EL (cell line): ENCODE measurements around the gene ESRP2.

Experiments used
- DNase-seq: peaks from one replicate; pipeline ENCODE4 v3.0.0-alpha.2; 2016

The ESRP2 gene

DNA sequence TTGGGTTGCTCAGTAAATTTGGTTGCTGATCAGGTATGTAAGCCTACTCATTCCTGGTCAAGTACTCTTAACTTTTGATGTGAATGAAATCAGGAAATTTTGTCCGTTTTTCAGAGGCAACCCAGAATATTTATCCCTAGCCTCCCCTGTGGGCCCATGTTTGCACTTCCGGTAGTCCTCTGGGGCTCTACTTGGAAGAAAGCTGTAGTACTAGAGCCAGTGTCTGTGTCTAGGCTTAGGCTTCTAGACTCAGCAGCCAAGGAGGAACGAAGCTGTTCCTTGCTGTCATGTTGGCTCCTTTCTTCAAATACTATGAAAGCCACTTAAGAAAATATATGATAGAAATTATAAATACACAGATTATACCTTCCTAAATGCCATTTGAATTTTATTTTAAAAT is 21.2 kb downstream of the ESRP2 start:
- DNase-seq: no peak

DNA sequence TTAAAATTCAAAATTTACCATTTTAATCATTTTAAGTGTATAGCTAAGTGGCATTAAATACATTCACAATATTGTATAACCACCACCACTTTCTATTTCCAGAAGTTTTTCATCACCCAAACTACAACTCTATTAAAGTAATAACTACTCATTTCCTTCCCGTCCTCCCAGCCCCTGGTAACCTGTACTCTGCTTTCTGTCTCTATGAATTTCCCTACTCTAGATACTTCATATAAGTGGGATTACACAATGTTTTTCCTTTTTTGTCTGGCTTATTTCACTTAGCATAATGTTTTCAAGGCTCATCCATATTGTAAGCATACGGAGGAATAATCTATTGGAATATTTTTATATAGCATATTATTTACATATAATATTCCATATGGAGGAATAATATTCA is 29.7 kb downstream of the ESRP2 start:
- no peak for DNase-seq

DNA sequence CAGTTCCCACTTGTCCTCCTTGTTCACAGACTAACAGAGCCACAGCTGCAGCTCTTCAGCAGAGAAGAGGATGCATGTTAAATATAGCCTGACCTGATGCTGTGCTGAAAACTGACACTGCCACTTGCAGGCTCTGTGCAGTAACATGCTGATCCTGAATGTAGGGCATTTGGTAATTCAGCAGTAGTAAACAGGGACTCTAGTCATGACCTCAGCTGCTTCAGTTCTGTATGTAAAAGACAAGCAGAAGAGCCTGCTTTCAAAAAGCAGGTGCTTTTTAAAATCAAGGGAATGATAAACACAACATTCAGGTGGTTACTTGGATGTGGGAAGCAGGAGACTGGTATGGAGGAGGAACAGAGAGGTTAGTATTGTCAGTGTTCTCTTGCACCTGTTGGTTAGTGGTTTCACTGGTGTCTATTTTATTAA is 33.8 kb downstream of the ESRP2 start:
- DNase-seq: no peak

GRCh38 chr16:68200088-68200783 is 35.7 kb downstream of the ESRP2 start:
- DNase-seq: peak; percentile 44

GRCh38 chr16:68197250-68197649 is 38.7 kb downstream of the ESRP2 start:
- peak; percentile 45 for DNase-seq

DNA sequence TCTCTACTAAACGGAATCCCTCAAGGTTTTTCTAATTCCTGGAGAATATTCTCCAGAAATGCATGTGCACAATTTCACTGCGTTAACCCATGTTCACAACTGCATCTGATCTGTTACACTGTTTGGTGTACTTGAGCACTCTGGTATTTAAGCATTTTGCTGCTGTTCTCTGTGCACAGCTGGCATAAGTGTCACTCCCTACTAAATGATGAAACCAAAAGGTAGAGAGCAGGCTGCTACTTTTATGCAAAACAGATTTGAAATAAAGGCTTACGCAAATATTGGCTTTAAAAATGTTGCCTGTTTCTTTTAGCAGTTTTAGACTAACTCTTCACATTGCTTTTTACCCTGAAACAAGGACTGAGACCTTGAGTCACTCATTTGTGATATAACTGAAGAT is 41.7 kb downstream of the ESRP2 start:
- no peak for DNase-seq

DNA sequence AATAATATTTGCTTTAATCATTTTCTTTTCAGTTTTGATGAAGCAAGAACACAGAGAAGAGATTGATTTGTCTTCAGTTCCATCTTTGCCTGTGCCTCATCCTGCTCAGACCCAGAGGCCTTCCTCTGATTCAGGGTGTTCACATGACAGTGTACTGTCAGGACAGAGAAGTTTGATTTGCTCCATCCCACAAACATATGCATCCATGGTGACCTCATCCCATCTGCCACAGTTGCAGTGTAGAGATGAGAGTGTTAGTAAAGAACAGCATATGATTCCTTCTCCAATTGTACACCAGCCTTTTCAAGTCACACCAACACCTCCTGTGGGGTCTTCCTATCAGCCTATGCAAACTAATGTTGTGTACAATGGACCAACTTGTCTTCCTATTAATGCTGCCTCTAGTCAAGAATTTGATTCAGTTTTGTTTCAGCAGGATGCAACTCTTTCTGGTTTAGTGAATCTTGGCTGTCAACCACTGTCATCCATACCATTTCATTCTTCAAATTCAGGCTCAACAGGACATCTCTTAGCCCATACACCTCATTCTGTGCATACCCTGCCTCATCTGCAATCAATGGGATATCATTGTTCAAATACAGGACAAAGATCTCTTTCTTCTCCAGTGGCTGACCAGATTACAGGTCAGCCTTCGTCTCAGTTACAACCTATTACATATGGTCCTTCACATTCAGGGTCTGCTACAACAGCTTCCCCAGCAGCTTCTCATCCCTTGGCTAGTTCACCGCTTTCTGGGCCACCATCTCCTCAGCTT is 45.0 kb downstream of the ESRP2 start:
- DNase-seq: peak; percentile 5

- DNase-seq: no peak
Measured at GRCh38 chr16:68190081-68190480, 45.8 kb downstream of the ESRP2 start.

DNA sequence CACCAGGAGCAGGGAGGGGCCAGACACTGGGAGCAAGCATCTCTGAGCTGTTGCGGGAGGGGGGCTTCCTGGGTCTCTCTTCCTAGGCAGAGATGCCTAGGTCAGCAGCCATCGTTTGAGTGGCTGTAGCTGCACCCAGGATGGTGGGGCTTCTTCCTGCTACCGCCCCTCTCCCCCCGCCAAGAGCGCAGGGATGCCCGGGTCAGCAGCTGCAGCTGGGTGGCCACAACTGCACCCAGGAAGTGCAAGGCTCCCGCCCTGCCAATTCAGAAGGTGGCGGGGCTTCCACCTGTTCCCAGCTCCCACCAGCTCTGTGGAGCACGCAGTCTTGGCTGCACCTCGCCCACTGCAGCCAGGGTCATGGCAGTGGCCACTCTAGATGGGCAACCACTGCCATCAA is 47.8 kb downstream of the ESRP2 start:
- DNase-seq: no peak

- DNase-seq: no peak
Measured at GRCh38 chr16:68187505-68187904, 48.4 kb downstream of the ESRP2 start.

- no peak for DNase-seq
Measured at GRCh38 chr16:68186877-68187276, 49.0 kb downstream of the ESRP2 start.

GRCh38 chr16:68183046-68183445 is 52.9 kb downstream of the ESRP2 start:
- no peak for DNase-seq

DNA sequence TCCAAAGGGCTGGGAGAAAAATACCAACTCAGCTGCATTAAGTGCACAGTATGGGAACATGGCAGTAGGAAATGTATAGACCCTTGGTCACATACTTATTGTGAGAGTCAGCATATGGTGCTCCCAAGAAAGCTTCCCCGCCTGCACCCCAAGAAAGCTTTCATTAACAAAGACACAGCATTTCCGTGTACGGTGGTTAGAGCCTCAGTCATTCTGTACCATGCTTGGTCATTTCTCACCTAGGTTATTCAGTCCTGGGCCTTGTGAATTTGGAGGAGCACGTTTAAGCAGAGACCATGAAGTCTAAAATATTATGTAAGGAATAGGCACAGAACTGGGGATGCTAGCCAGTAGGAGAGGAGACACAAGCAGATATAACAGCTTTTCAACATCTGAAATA is 56.1 kb downstream of the ESRP2 start:
- DNase-seq: no peak

DNA sequence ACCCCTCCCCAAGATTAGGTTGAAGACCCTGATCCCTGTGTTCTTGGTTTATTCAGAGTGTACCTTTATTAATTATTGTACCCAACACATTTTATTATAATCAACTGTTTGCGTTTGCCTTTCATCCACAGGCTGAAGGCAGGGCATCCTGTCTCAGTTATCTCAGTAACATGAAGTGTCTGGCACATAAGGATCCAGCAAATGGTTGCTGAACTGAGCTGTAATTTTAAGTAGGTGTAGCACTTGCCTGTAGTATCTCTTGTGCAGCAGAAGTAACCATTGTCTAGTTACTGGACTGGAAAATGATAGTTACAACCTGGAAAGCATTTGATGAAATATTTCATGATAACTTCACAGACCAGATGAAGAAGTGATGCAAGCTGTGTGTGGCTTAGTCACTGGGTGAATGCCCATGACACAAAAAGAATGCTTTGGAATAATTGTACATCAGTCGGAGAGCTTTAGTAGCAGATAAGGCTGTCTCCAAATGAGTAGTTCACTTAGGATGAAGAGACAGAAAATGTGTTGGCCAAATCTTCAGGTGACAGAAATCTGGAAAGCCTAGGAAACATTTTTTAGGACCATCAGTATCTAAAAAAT is 56.6 kb downstream of the ESRP2 start:
- DNase-seq: no peak
